ENCODE measurements around the gene UNC13D. TPM values are rescaled to one million over a fixed set of nuclear protein-coding genes. Genes with fewer than 3 reads are reported as not detected.
"Not testable (repeated sequence)": the region's sequence is repeated elsewhere in the genome, so short reads cannot be mapped to it uniquely, and the experiment has no call there.

Gene UNC13D
- polyA plus RNA-seq (2013, experiment 1 of 2): 1.6 TPM
- 1.2 TPM for polyA plus RNA-seq (2013, experiment 2 of 2)

GRCh38 chr17:75843577-75844529, at the start of gene UNC13D:
Gene UNC13D (minus strand): TSS chr17:75844404. CDS start chr17:75844337, 67 bp downstream.
- H3K27ac ChIP-seq (ENCODE audit: low read depth, low read length, severe bottlenecking): peak within 1 kb of the TSS; percentile 57
- H3K36me3 ChIP-seq (ENCODE audit: control insufficient read depth, insufficient read depth, low read length): peaks cover 31% of the 10 kb centered on the region
- H3K9me3 ChIP-seq (ENCODE audit: control insufficient read depth, low read length): no peaks in the 10 kb centered on the region
- WGBS, 2 experiments (ENCODE audit: insufficient coverage in 2 of 2): 96 to 98% methylated on average over 21 to 31 of the region's 35 CpGs
- peaks cover 17% of the 10 kb centered on the region for H3K4me1 ChIP-seq (ENCODE audit: control insufficient read depth, insufficient read depth, low read length, poor library complexity, severe bottlenecking)
- H3K4me3 ChIP-seq (ENCODE audit: extremely low read depth, insufficient read depth, low read length, poor library complexity, severe bottlenecking): no peak within 1 kb of the TSS

- H3K9me3 ChIP-seq (ENCODE audit: control insufficient read depth, low read length): no peaks in the 10 kb centered on the region
- H3K4me1 ChIP-seq (ENCODE audit: control insufficient read depth, insufficient read depth, low read length, poor library complexity, severe bottlenecking): peaks cover 9% of the 10 kb centered on the region
- H3K4me3 ChIP-seq (ENCODE audit: extremely low read depth, insufficient read depth, low read length, poor library complexity, severe bottlenecking): no peak overlapping the region
- H3K36me3 ChIP-seq (ENCODE audit: control insufficient read depth, insufficient read depth, low read length): peaks cover 43% of the 10 kb centered on the region
- 96 to 97% methylated on average over 12 to 18 of the region's 18 CpGs for WGBS, 2 experiments (ENCODE audit: insufficient coverage in 2 of 2)
- no peak overlapping the region for H3K27ac ChIP-seq (ENCODE audit: low read depth, low read length, severe bottlenecking)
Measured at GRCh38 chr17:75893305-75894048, 49.3 kb upstream of the UNC13D start.

- H3K36me3 ChIP-seq (ENCODE audit: control insufficient read depth, insufficient read depth, low read length): peaks cover 35% of the 10 kb centered on the region
- WGBS, 2 experiments (ENCODE audit: insufficient coverage in 2 of 2): 84 to 90% methylated on average over 14 to 16 of the region's 16 CpGs
- peaks cover 9% of the 10 kb centered on the region for H3K4me1 ChIP-seq (ENCODE audit: control insufficient read depth, insufficient read depth, low read length, poor library complexity, severe bottlenecking)
- no peaks in the 10 kb centered on the region for H3K9me3 ChIP-seq (ENCODE audit: control insufficient read depth, low read length)
- H3K27ac ChIP-seq (ENCODE audit: low read depth, low read length, severe bottlenecking): no peak overlapping the region
- H3K4me3 ChIP-seq (ENCODE audit: extremely low read depth, insufficient read depth, low read length, poor library complexity, severe bottlenecking): no peak overlapping the region
Measured at GRCh38 chr17:75892556-75893224, 48.5 kb upstream of the UNC13D start.

DNA sequence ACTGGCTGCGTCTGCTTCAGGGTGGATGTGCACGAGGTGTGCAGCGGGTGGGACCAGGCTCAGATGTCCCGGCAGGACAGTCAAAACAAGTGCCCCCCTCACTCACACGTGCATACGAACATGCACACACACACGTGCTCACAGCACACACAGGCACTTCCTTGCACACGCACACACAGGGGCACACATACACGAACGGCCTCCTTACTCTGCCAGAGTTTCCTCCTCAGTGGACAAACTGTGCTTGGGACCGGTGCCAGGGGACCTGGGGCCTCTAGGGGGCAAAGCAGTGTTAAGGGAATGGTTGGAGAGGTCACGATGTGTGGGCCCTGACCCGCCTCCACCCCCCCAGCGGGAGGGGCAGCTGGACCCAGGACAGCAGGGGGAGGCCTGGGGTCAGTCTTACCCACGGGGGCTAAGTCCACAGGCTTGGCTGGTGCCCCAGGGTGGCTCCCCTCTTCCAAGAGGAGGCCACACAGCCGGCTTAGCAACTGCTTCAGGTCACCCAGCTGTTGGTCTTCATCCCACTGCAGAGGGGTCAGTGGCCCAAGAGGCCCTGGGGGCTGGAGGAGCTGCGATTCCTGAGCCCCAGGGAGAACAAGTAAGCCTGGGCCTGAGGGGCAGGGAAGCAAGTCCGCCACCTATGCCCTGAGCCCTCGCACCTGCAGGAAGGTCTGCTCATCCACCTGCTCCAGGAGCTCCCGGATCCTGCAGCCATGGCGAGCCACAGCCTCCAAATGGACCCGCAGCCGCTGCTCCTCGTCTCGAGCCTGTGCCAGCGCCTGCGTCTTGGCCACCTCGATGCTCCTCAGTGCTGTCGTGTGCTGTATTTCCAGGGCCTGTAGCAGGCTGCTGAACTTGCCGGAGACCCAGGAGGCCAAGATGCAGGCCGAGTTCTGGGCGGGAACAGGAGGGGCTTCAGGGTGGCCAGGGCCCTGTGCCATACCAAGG, 47.7 kb upstream of the UNC13D start:
- Histone ChIP-seq H3K36me3 (ENCODE audit: control insufficient read depth, insufficient read depth, low read length) (peaks cover 35% of the 10 kb centered on the region), H3K4me1 (ENCODE audit: control insufficient read depth, insufficient read depth, low read length, poor library complexity, severe bottlenecking) (peaks cover 5% of the 10 kb centered on the region), H3K27ac (ENCODE audit: low read depth, low read length, severe bottlenecking) (no peak overlapping the region), H3K4me3 (ENCODE audit: extremely low read depth, insufficient read depth, low read length, poor library complexity, severe bottlenecking) (no peak overlapping the region), H3K9me3 (ENCODE audit: control insufficient read depth, low read length) (no peaks in the 10 kb centered on the region)
- WGBS, 2 experiments (ENCODE audit: insufficient coverage in 2 of 2): 92 to 94% methylated on average over 23 to 28 of the region's 32 CpGs

- no peak overlapping the region for H3K4me3 ChIP-seq (ENCODE audit: extremely low read depth, insufficient read depth, low read length, poor library complexity, severe bottlenecking)
- peaks cover 35% of the 10 kb centered on the region for H3K36me3 ChIP-seq (ENCODE audit: control insufficient read depth, insufficient read depth, low read length)
- no peak overlapping the region for H3K27ac ChIP-seq (ENCODE audit: low read depth, low read length, severe bottlenecking)
- H3K9me3 ChIP-seq (ENCODE audit: control insufficient read depth, low read length): no peaks in the 10 kb centered on the region
- H3K4me1 ChIP-seq (ENCODE audit: control insufficient read depth, insufficient read depth, low read length, poor library complexity, severe bottlenecking): peaks cover 5% of the 10 kb centered on the region
- WGBS, 2 experiments (ENCODE audit: insufficient coverage in 2 of 2): 97% methylated on average over 30 to 31 of the region's 31 CpGs
Measured at GRCh38 chr17:75891022-75891604, 46.9 kb upstream of the UNC13D start.

- H3K4me1 ChIP-seq (ENCODE audit: control insufficient read depth, insufficient read depth, low read length, poor library complexity, severe bottlenecking): no peaks in the 10 kb centered on the region
- no peak overlapping the region for H3K4me3 ChIP-seq (ENCODE audit: extremely low read depth, insufficient read depth, low read length, poor library complexity, severe bottlenecking)
- peaks cover 35% of the 10 kb centered on the region for H3K36me3 ChIP-seq (ENCODE audit: control insufficient read depth, insufficient read depth, low read length)
- WGBS, 2 experiments (ENCODE audit: insufficient coverage in 2 of 2): 90 to 100% methylated on average over 4 of the region's 6 CpGs
- no peak overlapping the region for H3K27ac ChIP-seq (ENCODE audit: low read depth, low read length, severe bottlenecking)
- H3K9me3 ChIP-seq (ENCODE audit: control insufficient read depth, low read length): no peaks in the 10 kb centered on the region
Measured at GRCh38 chr17:75889454-75889853, 45.2 kb upstream of the UNC13D start.

GRCh38 chr17:75888484-75888883, 44.3 kb upstream of the UNC13D start:
- no peaks in the 10 kb centered on the region for H3K9me3 ChIP-seq (ENCODE audit: control insufficient read depth, low read length)
- H3K4me1 ChIP-seq (ENCODE audit: control insufficient read depth, insufficient read depth, low read length, poor library complexity, severe bottlenecking): no peaks in the 10 kb centered on the region
- H3K36me3 ChIP-seq (ENCODE audit: control insufficient read depth, insufficient read depth, low read length): peaks cover 35% of the 10 kb centered on the region
- 100% methylated on average over 1 to 2 of the region's 6 CpGs for WGBS, 2 experiments (ENCODE audit: insufficient coverage in 2 of 2)
- no peak overlapping the region for H3K4me3 ChIP-seq (ENCODE audit: extremely low read depth, insufficient read depth, low read length, poor library complexity, severe bottlenecking)
- no peak overlapping the region for H3K27ac ChIP-seq (ENCODE audit: low read depth, low read length, severe bottlenecking)

- peaks cover 12% of the 10 kb centered on the region for H3K36me3 ChIP-seq (ENCODE audit: control insufficient read depth, insufficient read depth, low read length)
- 93 to 94% methylated on average over 5 to 6 of the region's 9 CpGs for WGBS, 2 experiments (ENCODE audit: insufficient coverage in 2 of 2)
- H3K27ac ChIP-seq (ENCODE audit: low read depth, low read length, severe bottlenecking); H3K9me3 ChIP-seq (ENCODE audit: control insufficient read depth, low read length); H3K4me1 ChIP-seq (ENCODE audit: control insufficient read depth, insufficient read depth, low read length, poor library complexity, severe bottlenecking); H3K4me3 ChIP-seq (ENCODE audit: extremely low read depth, insufficient read depth, low read length, poor library complexity, severe bottlenecking): not testable (repeated sequence)
Measured at GRCh38 chr17:75885860-75886259, 41.7 kb upstream of the UNC13D start.

GRCh38 chr17:75885431-75885830, 41.2 kb upstream of the UNC13D start:
- H3K4me1 ChIP-seq (ENCODE audit: control insufficient read depth, insufficient read depth, low read length, poor library complexity, severe bottlenecking): no peaks in the 10 kb centered on the region
- WGBS, 2 experiments (ENCODE audit: insufficient coverage in 2 of 2): 92 to 95% methylated on average over 8 of the region's 8 CpGs
- H3K36me3 ChIP-seq (ENCODE audit: control insufficient read depth, insufficient read depth, low read length): peaks cover 9% of the 10 kb centered on the region
- no peak overlapping the region for H3K4me3 ChIP-seq (ENCODE audit: extremely low read depth, insufficient read depth, low read length, poor library complexity, severe bottlenecking)
- H3K27ac ChIP-seq (ENCODE audit: low read depth, low read length, severe bottlenecking): no peak overlapping the region
- H3K9me3 ChIP-seq (ENCODE audit: control insufficient read depth, low read length): no peaks in the 10 kb centered on the region

Data from mesodermal cell (in vitro differentiated cells).